HG02610 (cell line): Measurements from ENCODE around the gene KREMEN1.
"Not testable (repeated sequence)": the region's sequence is repeated elsewhere in the genome, so short reads cannot be mapped to it uniquely, and the experiment has no call there.

Experiments used
- ATAC-seq: cut with Tn5 transposase; IDR thresholded peaks from one replicate; pipeline ENCODE4 v1.9.1; 2021; ENCODE audit warnings: mild to moderate bottlenecking, moderate library complexity; ENCODE audit not compliant: unreplicated experiment

KREMEN1 gene

DNA sequence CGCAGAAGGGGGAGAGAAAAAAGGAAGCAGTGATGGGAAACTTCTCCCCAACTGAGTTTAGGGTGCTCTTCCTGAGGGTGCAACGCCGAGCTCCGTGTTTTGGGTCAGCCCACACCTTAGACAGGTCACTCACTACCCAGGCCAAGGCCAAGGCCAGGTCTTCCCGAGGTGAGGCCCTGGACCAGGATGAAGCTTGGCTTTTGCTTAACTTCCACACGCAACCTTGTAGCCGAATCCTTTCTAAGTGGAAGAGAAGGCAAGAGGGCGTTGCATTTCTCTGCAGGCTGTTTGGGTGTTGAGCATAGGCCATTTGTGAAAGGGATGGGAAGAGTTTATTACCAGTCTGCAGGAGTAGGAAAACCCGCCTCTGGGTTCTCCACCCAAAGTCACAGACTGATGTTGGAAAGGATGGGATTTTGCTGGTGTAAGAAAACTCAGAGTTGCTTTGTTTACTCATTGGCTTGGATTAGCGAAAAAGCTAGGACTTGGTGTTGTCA lies 1.5 kb downstream of the KREMEN1 start:
- ATAC-seq: no peak

DNA sequence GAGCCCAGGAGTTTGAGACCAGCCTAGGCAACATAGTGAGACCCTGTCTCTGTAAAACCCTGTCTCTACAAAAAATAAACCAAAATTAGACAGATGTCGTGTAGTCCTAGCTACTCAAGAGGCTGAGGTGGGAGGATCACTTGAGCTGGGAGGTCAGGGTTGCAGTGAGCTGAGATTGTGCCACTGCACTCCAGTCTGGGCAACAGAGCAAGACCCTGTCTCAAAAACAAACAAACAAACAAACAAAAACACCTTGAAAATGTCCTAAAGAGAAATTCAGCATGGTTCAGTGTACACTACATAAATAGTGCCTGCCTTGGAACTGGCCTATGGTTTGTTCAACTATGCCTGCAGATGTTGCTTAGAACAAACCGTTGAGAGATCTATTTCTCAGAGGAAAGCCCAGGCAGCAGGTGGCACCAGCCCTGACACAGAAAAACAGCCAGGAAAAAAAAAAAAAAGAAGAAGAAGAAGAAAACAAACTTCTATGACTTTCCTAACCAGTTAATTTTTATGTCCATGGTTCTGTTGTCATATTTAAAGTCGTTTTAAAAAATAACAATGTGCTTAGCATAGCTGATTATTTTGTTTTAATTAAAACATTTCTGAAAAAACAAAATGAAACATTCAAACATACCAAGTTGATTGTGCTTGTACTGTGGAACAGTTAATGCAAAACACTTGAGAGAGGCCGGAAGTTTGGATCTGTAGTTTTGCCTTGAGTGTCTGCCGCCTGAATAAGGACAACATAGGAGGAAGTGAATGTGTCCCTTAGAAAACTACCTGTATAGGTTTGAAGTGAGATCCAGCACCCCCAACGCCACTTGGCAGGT lies 5.4 kb downstream of the KREMEN1 start:
- no peak for ATAC-seq

DNA sequence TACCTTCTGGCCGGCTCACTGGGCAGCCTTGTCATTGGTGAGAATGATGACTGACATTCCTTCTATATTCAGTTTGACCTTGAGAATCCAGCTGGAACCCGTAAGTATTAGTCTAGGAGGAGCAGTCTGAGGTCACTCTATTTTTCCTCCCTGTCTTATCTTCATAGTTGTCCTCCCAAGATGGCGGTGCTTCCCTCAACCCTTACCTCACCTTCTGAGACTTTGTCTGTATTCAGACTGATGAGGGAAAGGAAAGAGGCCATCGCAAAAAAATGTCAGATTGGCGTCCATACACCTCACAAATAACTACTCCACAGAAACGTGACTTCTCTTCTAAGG lies 6.0 kb downstream of the KREMEN1 start:
- no peak for ATAC-seq

DNA sequence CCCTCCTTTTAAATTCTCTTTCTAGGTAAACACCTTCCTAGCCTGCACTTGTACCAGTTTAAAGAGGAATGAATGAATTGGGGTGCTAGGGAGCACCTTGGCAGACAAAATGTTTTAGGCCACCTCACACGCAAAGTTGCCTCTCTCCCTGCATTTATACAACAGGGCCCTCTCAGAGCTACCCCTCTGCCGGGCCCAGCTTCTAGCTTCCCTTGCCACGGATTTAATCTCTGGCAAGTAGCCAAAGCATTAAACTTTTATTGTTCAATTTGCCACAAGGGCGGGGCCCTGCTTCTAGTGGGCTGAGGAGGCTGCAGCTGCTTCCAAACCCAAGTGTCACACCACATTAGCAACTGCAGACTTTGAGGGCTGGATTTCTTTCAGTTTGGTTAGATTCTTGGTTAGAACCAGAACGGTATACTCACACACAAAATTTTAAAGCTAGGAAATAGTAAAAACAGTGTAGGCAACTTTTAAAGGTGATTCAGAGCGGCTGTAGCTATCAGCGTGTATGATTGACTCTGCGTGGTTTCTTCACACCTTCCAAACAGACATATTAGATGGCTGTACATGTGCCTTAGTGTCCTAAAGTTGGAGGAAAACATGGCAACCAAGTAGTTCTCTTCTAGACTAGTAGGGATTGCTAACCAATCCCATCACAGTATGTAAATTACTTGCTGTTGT lies 6.5 kb downstream of the KREMEN1 start:
- no peak for ATAC-seq

DNA sequence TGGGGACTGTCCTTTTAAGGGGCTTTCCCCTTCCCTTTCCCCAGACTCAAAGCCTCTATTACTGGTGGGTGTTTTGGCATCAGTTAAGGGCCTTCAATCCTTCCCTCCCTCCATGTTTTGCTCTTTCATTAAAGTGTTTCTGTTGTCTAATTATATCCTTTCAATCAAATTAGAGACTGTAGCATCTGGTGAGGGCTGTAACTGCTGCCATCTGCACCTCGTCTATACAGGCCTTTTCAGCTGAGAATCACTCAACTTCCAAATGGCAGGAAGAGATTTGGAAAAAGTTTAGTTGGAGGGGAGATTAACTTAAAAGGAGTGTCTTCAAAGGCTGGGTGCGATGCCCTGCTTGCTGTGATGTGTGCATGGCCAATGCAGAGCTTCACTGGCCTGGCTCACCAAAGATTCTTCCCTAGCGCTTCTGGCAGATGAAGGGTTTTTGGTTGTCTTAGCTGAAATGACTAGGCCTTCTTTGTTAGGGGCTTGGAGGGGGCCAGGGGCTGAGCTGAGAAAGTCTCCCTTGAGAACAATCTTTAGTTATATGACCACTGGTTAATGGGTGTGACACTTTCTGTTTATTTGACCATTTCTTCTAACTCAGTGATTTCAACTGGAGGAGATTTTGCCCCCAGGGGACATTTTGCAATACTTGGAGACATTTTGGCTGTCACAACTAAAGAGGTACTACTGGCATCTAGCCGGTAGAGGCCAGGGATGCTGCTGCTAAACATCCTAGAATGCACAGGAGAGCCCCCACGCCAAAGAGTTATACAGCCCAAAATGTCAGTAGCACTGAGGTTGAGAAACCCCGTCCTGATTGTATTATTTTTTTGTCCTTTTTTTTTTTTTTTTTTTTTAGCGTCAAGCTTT lies 7.5 kb downstream of the KREMEN1 start:
- ATAC-seq: no peak

DNA sequence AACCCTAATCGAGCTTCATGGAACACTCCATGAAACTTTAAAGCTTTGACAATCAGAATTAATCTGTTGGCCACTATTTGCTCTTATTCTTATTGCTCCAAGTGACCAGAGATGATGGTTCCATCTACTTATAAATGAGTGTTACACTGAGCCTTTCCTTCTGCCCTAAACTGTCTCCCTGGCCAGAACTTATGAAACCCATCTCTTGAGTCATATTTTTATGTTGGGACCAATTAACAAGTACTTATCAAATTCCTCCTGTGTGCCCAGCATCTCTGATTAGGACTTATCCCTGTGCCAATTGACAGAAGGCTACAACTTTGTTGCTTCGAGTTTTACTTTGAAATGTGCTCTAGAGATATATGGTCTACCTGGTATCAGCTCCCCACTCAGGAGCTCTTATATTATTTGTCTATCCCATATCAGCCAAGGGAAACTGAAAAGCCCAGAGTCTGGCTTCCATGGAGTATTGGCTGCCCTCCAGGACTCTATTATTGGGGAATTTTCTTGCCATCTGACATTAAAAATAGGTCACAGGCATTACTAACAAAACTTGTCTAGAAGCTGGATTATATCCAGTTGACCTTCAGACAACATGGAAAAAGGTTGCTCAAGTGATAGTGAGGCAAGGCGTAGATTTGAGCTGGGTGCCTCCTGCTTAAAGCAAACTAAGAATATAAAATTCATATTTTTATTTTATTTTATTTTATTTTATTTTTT lies 8.8 kb downstream of the KREMEN1 start:
- no peak for ATAC-seq

DNA sequence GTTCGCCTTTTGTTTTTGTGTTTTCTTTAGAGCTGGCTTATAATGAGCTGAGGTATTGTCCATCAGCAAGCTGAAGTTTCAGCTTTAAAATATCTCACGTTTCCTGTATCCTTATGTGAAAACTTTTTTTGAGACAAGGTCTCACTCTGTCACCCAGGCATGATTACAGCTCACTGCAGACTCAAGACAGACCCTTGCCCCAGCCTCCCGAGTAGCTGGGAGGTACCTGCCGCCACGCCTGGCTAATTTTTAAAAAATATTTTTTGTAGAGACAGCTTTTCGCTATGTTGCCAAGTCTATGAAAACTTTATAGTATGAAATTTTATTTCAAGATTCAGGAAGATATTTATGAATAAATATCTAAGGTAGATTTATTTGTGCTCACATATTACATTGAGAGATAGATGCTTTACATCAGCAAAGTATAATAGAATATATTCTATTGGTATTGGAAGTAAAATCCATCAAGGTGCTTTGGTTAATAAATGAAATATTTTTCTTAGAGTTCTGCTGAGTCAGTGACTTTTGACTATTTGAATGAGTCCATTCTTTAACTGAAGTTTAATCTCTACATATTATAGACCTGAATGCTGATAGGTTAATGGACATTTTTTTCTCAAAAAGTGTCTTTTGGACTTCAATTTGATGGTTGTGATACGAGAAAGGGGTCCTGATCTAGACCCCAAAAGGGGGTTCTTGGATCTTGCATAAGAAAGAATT lies 10.2 kb downstream of the KREMEN1 start:
- no peak for ATAC-seq

DNA sequence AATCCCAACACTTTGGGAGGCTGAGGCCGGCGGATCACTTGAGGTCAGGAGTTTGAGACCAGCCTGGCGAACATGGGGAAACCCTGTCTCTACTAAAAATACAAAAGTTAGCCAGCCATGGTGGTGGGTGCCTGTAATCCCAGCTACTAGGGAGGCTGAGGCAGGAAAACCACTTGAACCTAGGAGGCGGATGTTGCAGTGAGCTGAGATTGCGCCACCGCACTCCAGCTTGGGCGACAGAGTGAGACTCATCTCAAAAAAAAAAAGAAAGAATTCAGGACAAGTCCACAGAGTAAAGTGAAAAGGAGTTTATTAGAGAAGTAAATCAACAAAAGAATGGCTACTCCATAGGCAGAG lies 10.7 kb downstream of the KREMEN1 start:
- ATAC-seq: not testable (repeated sequence)

DNA sequence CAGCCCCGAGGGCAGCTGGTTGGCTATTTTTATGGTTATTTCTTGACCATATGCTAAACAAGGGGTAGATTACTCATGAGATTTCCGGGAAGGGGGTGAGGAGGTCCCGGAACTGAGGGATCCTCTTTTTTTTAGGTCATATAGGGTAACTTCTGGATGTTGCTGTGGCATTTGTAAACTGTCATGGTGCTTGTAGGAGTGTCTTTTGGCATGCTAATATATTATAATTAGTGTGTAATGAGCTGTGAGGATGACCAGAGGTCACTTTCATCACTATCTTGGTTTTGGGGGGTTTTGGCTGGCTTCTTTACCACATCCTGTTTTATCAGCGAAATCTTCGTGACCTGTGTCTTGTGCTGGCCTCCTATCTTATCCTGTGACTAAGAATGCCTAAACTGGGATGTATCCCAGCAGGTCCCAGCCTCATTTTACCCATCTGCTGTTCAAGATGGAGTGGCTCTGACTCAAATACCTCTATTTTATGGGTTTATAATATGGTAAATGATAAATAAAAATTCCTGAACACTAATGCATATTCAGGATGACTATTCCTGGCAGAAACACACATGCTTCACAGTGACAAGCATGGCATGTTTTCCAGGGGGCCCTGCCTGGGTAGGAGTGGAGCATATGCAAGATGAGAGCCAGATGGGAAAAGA lies 11.2 kb downstream of the KREMEN1 start:
- ATAC-seq: no peak

DNA sequence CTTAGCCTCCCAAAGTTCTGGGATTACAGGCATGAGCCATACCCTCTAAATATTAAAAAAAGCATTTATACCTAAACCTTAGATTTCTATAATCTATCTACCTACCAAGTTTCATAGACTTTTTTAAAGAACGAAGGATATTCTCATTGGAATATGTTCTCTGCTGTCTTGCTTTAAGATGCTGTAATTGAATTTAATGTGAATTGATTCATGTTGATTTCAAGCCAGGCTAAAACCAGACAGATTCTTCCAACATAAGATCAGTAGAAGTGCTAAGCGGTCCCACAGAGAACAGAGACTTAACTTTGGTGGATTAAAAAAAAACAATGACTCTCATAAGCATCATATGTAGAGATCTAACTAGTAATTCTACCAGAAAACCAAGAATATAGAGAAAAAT lies 14.2 kb downstream of the KREMEN1 start:
- no peak for ATAC-seq

DNA sequence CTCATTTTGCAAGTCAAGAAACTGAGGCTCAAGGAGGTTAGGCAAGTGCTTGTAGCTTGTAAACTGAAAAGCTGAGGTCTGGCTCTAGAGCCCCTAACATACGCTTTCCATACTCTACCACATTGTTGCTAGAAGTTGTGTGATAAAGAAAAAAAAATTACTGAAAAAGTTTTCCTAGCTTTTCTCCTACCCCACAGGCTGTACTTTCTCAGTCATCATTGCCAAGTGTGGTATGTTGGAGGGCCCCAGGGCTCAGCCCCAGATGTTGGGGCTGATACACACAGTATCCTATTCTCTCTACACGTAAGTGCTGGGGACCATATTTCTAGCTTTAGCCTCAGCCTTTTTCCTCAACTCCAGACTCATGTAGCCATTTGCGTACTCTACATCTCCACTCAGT lies 16.0 kb downstream of the KREMEN1 start:
- no peak for ATAC-seq

DNA sequence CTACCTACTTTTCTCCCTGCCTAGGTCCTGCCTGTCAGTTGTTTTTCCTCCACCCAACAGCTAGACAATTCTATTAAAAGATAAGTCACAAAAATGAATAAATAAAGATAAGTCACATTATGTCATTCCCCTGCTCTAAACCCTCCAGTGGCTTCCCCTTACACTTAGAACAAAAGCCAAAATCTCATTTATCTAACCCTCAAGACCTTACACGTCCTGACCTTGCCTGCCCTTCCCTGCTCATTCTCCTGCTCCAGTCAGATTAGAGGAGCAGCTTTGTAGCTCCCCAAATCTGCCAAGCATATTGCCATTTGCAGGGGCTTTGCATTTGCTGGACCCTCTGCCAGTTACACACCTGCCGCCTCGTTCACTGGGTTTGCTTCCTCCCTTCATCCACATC lies 16.7 kb downstream of the KREMEN1 start:
- no peak for ATAC-seq

DNA sequence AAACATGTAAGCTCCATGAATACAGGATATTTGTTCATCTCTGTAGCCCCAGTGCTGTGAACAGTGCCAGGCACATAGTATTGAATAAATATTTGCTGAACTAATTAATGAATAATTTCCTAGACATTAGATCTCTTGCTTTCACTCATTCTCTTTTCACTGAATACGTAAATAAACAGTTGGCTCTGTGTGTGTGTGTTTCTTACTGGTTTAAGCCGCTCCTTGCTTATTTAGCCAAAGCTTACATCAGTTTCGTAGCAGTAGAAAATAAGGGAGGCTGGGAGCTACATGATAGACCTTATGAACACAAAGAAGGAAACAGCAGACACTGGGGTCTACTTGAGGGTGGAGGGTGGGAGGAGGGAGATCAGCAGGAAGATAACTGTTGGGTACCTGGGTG lies 17.2 kb downstream of the KREMEN1 start:
- ATAC-seq: no peak

DNA sequence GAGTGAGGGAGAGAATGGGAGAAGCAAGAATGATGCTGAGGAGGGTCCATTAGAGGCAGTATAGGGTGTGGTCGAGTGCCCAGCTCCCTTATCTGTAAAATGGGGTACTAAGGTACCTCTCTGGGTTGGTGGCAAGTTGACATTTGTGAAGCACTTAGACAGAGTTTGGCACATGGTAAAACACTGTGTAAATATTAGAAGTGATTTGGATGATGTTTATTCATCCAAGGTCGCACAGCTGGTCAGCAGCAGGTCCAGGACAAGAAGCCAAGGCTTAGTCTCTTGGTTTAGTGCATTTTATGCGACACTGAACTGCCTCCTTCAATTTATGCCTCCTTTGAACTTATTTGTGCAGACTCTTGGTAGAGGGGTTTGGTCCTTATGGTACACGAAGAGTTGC lies 19.4 kb downstream of the KREMEN1 start:
- ATAC-seq: no peak

DNA sequence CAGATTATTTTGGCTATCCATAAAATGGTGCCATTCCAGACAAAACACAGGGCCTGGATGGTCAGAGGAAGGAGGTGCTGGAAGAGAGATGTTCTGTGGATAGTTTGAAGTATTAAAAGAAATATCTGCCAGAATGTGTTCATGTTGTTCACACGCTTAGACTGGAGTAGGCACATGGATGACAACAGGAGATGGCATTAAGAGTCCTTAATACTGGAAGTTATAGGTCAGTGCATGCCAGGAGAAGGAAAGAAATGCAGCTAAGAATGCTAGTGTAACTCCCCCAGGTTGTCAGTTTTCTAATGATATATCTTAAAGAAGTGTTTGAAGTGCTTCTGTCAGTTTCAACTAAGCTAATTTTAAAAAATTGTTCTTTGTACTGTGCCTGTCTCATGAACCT lies 20.2 kb downstream of the KREMEN1 start:
- no peak for ATAC-seq

DNA sequence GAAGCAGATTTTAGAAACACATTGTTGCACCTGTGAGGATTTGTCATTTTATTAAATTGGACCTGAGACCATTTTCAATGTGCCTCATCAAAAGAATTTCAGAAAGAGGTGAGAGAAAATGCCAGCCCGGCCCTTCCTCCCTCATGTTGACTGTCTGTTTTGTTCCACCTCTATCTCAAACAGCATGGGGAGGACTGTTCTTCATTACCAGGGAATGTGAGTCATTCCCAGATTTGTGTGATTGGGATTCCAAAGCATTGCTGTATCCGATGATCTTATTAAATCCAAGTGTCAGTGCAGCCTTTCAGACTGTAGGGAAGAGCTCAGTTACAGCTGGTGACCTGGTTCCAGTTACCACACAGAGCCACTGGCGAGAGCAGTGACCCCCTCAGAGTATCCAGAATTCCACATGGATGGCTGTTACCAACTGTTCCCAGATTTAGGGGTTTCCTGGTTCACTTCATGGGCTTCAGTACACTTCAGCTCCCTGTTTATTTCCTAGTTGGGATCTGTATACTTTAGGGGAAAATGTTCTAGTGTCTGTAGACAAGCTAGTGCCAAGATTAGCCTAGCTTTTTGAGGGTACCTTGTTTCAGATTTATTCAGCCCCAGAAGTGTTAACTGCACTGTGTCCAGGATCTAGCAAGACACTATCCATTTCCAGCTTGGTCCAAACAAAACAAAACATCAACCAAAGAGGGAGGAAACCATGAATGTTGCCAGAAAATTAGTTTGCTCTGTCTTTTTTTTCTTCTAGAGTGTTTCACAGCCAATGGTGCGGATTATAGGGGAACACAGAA lies 20.9 kb downstream of the KREMEN1 start:
- no peak for ATAC-seq

DNA sequence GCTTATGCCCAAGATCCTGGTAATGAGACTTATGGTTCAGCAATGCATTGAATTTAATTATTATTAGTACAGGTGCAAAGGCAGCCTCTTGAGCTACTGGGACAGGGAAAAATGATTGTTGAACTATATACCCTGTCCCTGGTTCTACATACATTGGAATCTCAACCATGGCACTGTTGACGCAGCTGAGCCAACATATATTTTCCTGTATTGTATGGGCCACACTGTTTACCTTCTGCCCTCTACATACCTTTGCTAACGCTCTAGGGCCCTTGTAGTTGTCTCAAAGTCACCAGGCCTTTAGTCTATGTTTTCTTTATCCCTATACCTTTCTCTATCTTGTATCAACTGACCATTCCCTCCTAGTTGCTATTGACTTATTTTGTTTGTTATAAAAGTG lies 22.6 kb downstream of the KREMEN1 start:
- no peak for ATAC-seq

DNA sequence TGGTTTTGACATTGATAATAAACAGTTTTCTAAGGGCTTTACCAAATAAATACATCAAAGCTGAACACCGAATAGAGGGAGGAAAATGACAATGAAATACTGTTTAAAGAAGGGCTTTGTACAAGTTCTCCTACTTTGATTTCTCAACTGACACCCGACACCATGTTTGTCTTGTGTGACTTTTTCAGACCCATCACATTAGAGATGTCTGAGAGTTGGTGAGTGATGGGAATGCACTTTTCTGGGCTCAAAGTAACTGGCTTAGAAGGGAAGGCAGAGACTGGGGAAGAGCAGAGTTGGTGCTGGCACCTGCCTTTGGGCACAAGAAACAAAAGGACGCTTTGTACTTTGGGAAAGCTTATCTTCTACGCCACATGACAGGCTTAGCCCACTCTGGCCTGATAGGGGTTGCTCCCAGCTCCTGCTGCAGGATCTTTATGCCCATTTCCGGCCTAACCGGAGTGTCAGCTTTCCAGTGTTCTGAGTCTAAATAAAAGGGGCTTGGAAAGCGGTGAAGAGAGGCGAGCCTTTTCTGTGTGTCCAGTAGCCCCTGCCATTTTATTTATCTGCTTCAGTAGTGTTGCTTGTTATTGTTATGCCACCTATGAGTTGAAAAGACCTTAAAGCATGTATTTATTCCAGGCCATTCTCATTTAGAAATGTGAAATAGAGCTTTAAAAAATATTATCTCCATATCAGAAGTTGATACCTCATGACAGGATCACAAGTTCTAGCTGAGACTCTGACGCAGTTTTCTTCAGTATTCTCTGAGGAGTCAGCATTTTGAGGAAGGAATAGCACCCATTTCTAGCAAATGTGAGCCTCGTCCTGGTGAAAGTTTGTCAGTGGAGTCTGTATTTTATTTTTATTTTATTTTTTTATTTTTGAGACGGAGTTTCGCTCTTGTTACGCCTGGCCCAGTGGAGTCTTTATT lies 24.2 kb downstream of the KREMEN1 start:
- no peak for ATAC-seq
